Large intestine (tissue), 3 donors: ENCODE measurements around the gene YTHDF1. TPM values are rescaled to one million over a fixed set of nuclear protein-coding genes. Genes with fewer than 3 reads are reported as not detected.
"Not testable (repeated sequence)": the region's sequence is repeated elsewhere in the genome, so short reads cannot be mapped to it uniquely, and the experiment has no call there.

ENCODE experiments used
- DNase-seq, 2 donors: peaks; one replicate each; pipeline versions ENCODE4 v3.0.0 to v3.0.0-alpha.2; 2013
- H3K27ac ChIP-seq: one replicate; pipeline ENCODE4 v1.5.1; 2013; ENCODE audit warnings: low read length
- H3K27me3 ChIP-seq: 2 replicates; pipeline ENCODE4 v1.6.1; 2013; ENCODE audit warnings: low read length; ENCODE audit not compliant: control insufficient read depth, insufficient read depth
- H3K36me3 ChIP-seq: 2 replicates; pipeline ENCODE4 v1.6.1; 2013; ENCODE audit warnings: low read length; ENCODE audit not compliant: control insufficient read depth, insufficient read depth
- H3K4me1 ChIP-seq: one replicate; pipeline ENCODE4 v1.6.1; 2013; ENCODE audit warnings: low read length; ENCODE audit not compliant: control insufficient read depth, insufficient read depth
- H3K4me3 ChIP-seq: one replicate; pipeline ENCODE4 v1.5.1; 2013; ENCODE audit warnings: low read length
- H3K9me3 ChIP-seq: one replicate; pipeline ENCODE4 v1.6.1; 2013; ENCODE audit warnings: mild to moderate bottlenecking, low read depth, low read length, moderate library complexity; ENCODE audit not compliant: control insufficient read depth
- WGBS: methylation state at CpG from one replicate; pipeline ENCODE4 v1.1.5; 2013; ENCODE audit warnings: low lambda C conversion rate; ENCODE audit not compliant: insufficient coverage; 5-methylcytosine and 5-hydroxymethylcytosine counted together
- polyA plus RNA-seq: library from polyadenylated mRNA; unstranded; fragments of 120-200 nt; gene quantifications from one replicate; pipeline ENCODE4 v1.2.1, GENCODE V29; 2013

YTHDF1 gene
- polyA plus RNA-seq, 1 donor: 35.4 TPM

DNA sequence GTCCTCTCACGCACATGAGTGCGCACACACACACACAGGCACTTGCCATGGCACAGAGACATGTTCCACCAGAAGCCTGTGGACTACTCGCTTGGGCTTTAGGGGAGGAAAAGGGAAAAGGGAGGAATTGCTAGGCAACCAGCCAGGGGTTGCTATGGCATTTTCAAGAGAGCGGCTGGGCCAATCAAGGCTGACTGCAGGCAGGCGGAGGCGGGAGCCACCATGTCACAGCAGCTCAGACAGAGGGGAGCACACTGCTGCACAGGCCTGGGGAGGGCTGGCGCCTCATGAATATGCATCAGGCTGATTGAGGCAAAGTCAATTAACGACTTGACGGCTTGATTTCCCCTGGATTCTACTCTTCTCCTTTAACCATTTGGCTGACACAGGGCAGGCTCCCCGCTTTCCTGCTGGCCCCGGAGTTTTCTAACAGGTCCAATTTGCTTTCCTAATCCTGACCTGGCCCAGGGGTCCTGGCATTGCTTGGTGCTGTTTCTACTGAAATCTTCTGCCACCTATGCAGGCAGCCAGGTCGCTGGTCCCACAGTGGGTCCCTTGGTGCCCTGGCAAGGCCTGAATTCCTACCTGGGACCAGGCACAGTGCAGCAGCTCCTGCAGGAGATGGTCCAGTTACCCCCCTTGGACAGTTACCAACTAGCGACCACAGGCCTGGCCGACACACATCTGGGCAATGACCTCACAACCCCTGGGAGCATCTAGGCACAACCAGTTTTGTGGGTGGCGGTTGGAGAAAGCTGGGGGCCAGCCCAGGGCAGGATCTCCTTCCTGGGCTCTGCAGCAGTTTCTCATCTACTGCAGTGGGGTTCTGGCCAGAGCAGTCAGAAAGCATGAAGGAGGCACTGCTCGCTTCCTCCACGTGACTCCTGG is 52.1 kb downstream of the YTHDF1 start:
- H3K27me3 ChIP-seq: peaks cover 6% of the 10 kb centered on the region
- DNase-seq: no peak
- no peaks in the 10 kb centered on the region for H3K36me3 ChIP-seq
- no peak overlapping the region for H3K27ac ChIP-seq
- H3K4me1 ChIP-seq: no peaks in the 10 kb centered on the region
- no CpG with 5 or more reads among the region's 17 CpGs for WGBS
- peaks cover 7% of the 10 kb centered on the region for H3K9me3 ChIP-seq
- H3K4me3 ChIP-seq: no peak overlapping the region

DNA sequence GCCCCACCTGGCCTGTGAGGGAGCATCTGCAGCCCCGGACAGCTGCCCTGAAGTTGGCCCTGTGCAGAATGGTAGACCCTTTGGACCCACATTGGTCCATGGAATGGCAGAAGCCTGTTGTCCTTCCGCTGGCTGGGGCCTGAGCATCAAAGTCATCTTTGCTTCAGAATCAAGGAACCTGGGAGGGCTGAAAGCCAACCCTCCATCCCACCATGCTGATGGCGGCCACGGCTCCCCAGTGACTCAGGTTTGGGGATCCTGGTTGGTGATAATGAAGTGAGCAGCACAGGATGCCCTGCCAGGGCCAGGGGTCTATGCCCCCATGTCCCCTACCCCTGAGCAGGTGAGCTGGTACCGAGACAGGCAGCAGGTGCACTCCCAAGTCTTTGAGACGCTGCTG is 52.8 kb downstream of the YTHDF1 start:
- no peaks in the 10 kb centered on the region for H3K4me1 ChIP-seq
- peaks cover 4% of the 10 kb centered on the region for H3K9me3 ChIP-seq
- peaks cover 6% of the 10 kb centered on the region for H3K27me3 ChIP-seq
- H3K4me3 ChIP-seq: no peak overlapping the region
- H3K27ac ChIP-seq: no peak overlapping the region
- no CpG with 5 or more reads among the region's 6 CpGs for WGBS
- H3K36me3 ChIP-seq: no peaks in the 10 kb centered on the region
- no peak for DNase-seq

DNA sequence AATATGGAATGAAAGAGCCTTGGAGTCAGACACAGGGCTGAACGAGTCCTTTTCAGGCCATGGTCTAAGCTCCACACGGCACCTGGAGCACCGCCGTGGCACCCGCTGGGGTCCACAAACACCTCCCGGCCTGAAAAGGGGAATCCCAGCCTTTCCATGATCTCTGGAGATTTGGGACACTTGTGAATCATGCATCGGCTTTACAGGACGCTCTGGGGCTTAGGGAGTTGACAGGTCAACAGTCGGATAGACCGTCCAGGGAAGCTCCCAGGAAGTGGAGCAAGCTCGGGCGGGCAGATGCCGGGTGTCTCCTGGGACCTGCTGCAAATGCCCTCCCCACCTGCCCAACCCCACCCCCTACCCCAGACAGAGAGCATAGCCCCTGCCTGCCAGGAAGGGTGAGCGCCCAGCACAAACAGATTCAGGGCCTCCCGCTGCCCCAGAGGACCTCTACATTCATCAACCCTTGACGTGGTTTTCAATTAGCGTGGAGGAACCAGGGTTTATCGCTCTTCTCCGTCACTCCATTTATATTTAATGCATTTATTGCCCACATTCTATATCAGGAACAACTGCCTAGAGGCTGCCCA is 53.6 kb downstream of the YTHDF1 start:
- no peak overlapping the region for H3K27ac ChIP-seq

DNA sequence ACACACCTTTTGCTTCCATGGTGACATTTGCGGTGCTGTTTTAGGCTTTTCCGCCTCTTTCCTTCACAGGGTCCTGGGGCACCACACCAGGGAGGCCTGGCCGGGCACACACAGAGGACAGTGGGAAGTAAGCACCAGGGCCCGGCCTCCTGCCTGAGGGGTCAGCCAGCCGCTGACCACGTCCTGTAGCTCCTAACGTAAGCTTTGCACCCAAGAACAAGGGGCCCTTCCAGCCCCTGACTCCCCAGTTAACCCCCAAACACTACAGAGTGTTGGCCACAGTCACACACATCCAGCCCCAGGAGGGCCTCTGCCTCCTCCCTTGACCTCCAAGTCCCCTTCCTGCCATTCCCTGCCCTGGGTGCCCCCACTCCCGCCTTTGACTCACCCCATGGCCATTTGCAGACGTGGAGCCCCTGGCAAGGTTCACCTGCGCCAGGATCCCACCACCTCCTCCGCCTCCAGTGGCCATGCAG is 54.7 kb downstream of the YTHDF1 start:
- Histone ChIP-seq H3K4me3 (no peak overlapping the region), H3K9me3 (no peaks in the 10 kb centered on the region), H3K27ac (no peak overlapping the region), H3K36me3 (no peaks in the 10 kb centered on the region), H3K4me1 (no peaks in the 10 kb centered on the region), H3K27me3 (peaks cover 6% of the 10 kb centered on the region)
- no CpG with 5 or more reads among the region's 11 CpGs for WGBS
- no peak for DNase-seq

More for the DNA sequence above, 53.6 kb downstream of the YTHDF1 start:
- DNase-seq: no peak
- Histone ChIP-seq H3K36me3 (no peaks in the 10 kb centered on the region), H3K27me3 (peaks cover 6% of the 10 kb centered on the region), H3K4me3 (no peak overlapping the region), H3K4me1 (no peaks in the 10 kb centered on the region), H3K9me3 (no peaks in the 10 kb centered on the region)
- no CpG with 5 or more reads among the region's 19 CpGs for whole genome bisulfite sequencing

DNA sequence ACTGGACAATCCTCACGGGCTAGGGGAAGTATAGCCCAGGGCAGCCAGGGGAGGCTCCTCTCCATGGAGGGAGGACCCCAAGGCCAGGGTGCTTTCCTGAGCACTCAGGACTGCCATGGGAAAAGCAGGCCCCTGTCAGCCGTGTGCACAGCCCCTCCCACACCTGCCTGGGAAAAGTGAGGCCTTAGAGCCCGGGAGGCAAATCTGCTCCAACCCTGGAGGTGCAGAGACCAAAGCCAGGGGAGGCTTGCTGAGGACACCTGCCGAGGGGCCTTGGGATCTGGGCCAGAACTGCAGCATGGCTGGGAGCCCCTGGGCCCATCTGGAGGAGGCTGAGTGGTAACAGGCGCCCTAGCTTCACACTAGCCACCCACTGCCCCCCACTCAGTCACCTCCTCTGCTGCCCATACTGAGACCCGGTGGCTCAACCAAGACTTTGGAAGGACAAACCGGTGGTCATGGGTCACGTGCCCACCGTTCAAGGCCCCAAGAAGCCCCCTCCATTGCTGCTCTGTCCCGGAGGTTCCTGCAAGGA is 55.2 kb downstream of the YTHDF1 start:
- H3K4me1 ChIP-seq: no peaks in the 10 kb centered on the region
- H3K27ac ChIP-seq: no peak overlapping the region
- no CpG with 5 or more reads among the region's 10 CpGs for WGBS
- DNase-seq: no peak
- no peaks in the 10 kb centered on the region for H3K36me3 ChIP-seq
- H3K9me3 ChIP-seq: no peaks in the 10 kb centered on the region
- H3K27me3 ChIP-seq: peaks cover 10% of the 10 kb centered on the region
- no peak overlapping the region for H3K4me3 ChIP-seq

DNA sequence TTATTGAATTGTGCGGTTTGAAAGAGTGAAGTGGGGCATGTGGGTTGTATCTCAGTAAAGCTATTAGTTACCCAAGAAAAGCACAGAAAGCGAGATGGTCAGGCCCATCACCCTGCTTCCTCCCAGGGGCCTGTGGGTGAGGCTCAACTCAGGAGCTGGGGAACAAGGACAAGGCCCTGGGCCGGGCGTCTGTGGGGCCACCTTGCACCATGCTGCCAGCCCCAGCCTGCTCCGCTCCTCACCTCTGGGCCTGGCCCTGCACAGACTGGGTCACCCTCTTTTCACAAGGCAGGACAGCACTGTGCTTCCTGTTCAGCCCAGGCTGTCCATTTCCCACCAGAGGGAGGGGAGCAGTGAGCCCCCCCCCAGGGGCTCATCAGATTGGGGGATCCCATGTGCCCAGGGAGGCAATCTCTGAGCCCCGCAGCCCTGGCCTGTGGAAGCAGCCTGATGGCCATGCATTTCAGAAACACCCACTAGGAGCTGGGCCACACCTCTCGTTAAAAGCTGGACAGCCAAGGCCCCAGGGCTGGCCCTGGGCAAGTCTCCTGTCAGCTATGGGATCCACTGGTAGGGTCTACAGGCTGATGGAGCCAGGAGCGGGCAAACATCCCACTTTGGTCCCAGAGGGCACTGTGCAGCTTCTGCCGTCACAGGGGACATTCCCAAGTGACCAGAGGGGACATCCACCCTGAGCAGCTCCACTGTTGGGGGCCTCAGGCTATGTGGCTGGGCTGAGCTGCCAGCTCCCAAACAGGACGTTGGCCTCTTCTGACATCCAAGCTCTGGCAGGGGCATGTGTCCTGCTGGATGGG is 55.9 kb downstream of the YTHDF1 start:
- Histone ChIP-seq H3K9me3 (no peaks in the 10 kb centered on the region), H3K4me3 (no peak overlapping the region), H3K27ac (no peak overlapping the region), H3K36me3 (no peaks in the 10 kb centered on the region), H3K4me1 (no peaks in the 10 kb centered on the region), H3K27me3 (peaks cover 13% of the 10 kb centered on the region)
- DNase-seq: no peak
- 88% methylated on average over 1 of the region's 10 CpGs for WGBS

DNA sequence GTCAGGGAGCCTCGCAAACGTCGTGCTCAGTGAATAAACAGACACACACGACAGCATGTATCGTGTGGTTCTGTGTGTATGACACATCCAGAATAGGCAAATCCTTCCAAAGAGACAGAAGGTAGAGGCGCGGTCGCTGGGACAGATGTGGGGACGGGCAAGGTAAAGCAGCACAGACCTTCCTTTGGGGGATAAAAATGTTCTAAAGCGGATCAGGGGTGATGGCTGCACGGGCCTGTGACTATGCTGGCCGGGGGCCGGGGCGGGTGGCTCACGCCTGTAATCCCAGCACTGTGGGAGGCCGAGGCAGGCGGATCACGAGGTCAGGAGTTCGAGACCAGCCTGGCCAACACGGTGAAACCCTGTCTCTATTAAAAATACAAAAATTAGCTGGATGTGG is 56.7 kb downstream of the YTHDF1 start:
- H3K4me1 ChIP-seq, DNase-seq, H3K36me3 ChIP-seq, H3K4me3 ChIP-seq, H3K9me3 ChIP-seq, H3K27ac ChIP-seq: not testable (repeated sequence)
- no CpG with 5 or more reads among the region's 20 CpGs for WGBS
- peaks cover 15% of the 10 kb centered on the region for H3K27me3 ChIP-seq

DNA sequence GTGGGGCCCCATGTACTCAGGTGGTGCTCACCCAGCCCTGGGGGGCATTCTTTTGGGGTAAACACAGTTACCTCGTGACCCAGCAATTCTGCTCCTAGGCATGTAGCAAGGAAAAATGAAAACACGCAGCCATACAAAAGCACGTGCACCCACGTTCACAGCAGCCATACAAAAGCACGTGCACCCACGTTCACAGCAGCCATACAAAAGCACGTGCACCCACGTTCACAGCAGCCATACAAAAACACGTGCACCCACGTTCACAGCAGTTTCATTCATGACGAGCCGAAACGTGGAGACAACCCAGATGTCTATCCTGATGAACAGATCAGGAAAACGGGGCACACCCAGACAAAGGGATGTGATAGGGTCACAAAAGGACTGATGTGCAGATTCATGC is 57.1 kb downstream of the YTHDF1 start:
- no peaks in the 10 kb centered on the region for H3K4me1 ChIP-seq
- no peak for DNase-seq
- H3K27ac ChIP-seq: no peak overlapping the region
- no peaks in the 10 kb centered on the region for H3K36me3 ChIP-seq
- no peak overlapping the region for H3K4me3 ChIP-seq
- peaks cover 16% of the 10 kb centered on the region for H3K27me3 ChIP-seq
- H3K9me3 ChIP-seq: no peaks in the 10 kb centered on the region
- 80% methylated on average over 1 of the region's 14 CpGs for WGBS

DNA sequence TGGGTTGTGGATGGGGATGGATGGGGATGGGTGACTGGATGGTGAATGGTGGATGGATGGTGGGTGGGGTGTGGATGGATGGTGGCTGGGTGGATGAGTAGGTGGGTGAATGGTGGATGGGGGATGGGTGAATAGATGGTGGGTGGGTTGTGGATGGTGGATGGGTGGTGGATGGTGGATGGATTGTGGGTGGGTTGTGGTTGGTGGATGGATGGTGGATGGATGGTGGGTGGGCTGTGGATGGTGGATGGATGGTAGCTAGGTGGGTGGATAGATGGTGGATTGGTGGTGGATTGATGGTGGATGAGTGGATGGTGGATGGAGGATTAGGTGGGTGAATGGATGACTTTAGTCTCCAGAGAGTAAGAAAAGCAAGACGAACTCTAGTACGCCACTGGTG is 57.6 kb downstream of the YTHDF1 start:
- Histone ChIP-seq H3K27me3 (peaks cover 17% of the 10 kb centered on the region), H3K9me3 (no peaks in the 10 kb centered on the region), H3K27ac (no peak overlapping the region), H3K4me3 (no peak overlapping the region), H3K4me1 (no peaks in the 10 kb centered on the region), H3K36me3 (no peaks in the 10 kb centered on the region)
- DNase-seq: no peak
- no CpG with 5 or more reads among the region's 2 CpGs for WGBS

DNA sequence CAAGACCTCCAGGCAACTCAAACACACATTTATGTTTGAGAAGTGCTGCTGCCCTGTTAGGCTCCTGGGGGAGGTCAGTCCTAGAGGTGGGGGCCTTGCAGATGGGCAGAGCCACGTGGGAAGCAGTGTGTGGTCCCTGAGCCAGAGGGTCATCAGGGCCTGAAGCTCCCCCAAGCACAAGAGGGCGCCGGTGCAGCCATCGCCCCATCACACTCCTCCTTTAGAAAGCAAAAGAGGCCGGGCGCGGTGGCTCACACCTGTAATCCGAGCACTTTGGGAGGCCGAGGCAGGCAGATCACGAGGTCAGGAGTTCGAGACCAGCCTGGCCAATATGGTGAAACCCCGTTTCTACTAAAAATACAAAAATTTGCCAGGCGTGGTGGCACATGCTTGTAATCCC is 58.5 kb downstream of the YTHDF1 start:
- DNase-seq, H3K4me3 ChIP-seq, H3K4me1 ChIP-seq, H3K27ac ChIP-seq, H3K9me3 ChIP-seq, H3K36me3 ChIP-seq: not testable (repeated sequence)
- H3K27me3 ChIP-seq: peaks cover 21% of the 10 kb centered on the region
- no CpG with 5 or more reads among the region's 13 CpGs for WGBS
